Mesendoderm (in vitro differentiated cells): ENCODE data around the gene PLEKHG1. TPM values are rescaled to one million over a fixed set of nuclear protein-coding genes. Genes with fewer than 3 reads are reported as not detected.

Source experiments
- DNase-seq: peaks from one replicate; pipeline ENCODE4 v3.0.0; 2013
- H2AK5ac ChIP-seq: 2 replicates; pipeline ENCODE4 v1.6.1; 2013; ENCODE audit warnings: low read length, inconsistent platforms
- H2BK120ac ChIP-seq: 2 replicates; pipeline ENCODE4 v1.6.1; 2013; ENCODE audit warnings: low read depth, mild to moderate bottlenecking, low read length, moderate library complexity, mixed read lengths
- H2BK15ac ChIP-seq: replicated peaks from 2 replicates; pipeline ENCODE4 v1.6.1; 2013; ENCODE audit warnings: low read depth, mild to moderate bottlenecking, moderate library complexity
- H2BK5ac ChIP-seq: 2 replicates; pipeline ENCODE4 v1.6.1; 2013; ENCODE audit warnings: low read length, inconsistent platforms
- H3K18ac ChIP-seq: 2 replicates; pipeline ENCODE4 v1.6.1; 2013; ENCODE audit warnings: mild to moderate bottlenecking, low read length, mixed read lengths
- H3K23ac ChIP-seq: one replicate; pipeline ENCODE4 v1.6.1; 2013; ENCODE audit warnings: low read length
- H3K27ac ChIP-seq: 2 replicates; pipeline ENCODE4 v1.5.1; 2013; ENCODE audit warnings: low read depth, mild to moderate bottlenecking, inconsistent platforms, low read length, moderate library complexity
- H3K27me3 ChIP-seq: 2 replicates; pipeline ENCODE4 v1.6.1; 2013; ENCODE audit warnings: low read length, control low read depth, mild to moderate bottlenecking, inconsistent platforms; ENCODE audit not compliant: insufficient read depth, poor library complexity
- H3K36me3 ChIP-seq: 2 replicates; pipeline ENCODE4 v1.6.1; 2013; ENCODE audit warnings: low read length, inconsistent platforms; ENCODE audit not compliant: control insufficient read depth, insufficient read depth
- H3K4ac ChIP-seq: one replicate; pipeline ENCODE4 v1.6.1; 2013; ENCODE audit warnings: low read depth, mild to moderate bottlenecking, low read length, moderate library complexity
- H3K4me1 ChIP-seq: 2 replicates; pipeline ENCODE4 v1.6.1; 2013; ENCODE audit warnings: low read depth, low read length, inconsistent platforms; ENCODE audit not compliant: control insufficient read depth
- H3K4me2 ChIP-seq: 2 replicates; pipeline ENCODE4 v1.6.1; 2013; ENCODE audit warnings: low read length
- H3K4me3 ChIP-seq: 2 replicates; pipeline ENCODE4 v1.5.1; 2013; ENCODE audit warnings: mild to moderate bottlenecking, low read length
- H3K56ac ChIP-seq: one replicate; pipeline ENCODE4 v1.6.1; 2013; ENCODE audit warnings: low read length
- H3K79me1 ChIP-seq: 2 replicates; pipeline ENCODE4 v1.6.1; 2013; ENCODE audit warnings: low read length, inconsistent platforms
- H3K79me2 ChIP-seq: 2 replicates; pipeline ENCODE4 v1.6.1; 2013; ENCODE audit warnings: mild to moderate bottlenecking, low read length; ENCODE audit not compliant: control insufficient read depth, insufficient read depth
- H3K9ac ChIP-seq: 2 replicates; pipeline ENCODE4 v1.6.1; 2013; ENCODE audit warnings: low read length, inconsistent platforms
- H4K5ac ChIP-seq: one replicate; pipeline ENCODE4 v1.6.1; 2013; ENCODE audit warnings: low read length
- H4K8ac ChIP-seq: one replicate; pipeline ENCODE4 v1.6.1; 2013; ENCODE audit warnings: low read depth, mild to moderate bottlenecking, control low read depth, low read length, moderate library complexity
- WGBS: extraction: QIAGEN DNeasy Blood & Tissue Kit; methylation state at CpG from one replicate; pipeline ENCODE4 v1.1.7; 2013; ENCODE audit warnings: low lambda C conversion rate, missing lambda C conversion rate; ENCODE audit not compliant: insufficient coverage; ENCODE audit errors: extremely low coverage; 5-methylcytosine and 5-hydroxymethylcytosine counted together
- polyA plus RNA-seq, 2 experiments: library from polyadenylated mRNA; stranded (reverse); fragments of 200-250 nt; gene quantifications; one replicate each; pipeline ENCODE4 v1.2.3, GENCODE V29; 2013

PLEKHG1 gene
- 0.29 TPM for polyA plus RNA-seq (2013, experiment 1 of 2)
- 0.34 TPM for polyA plus RNA-seq (2013, experiment 2 of 2)

- Histone ChIP-seq H3K4me2 (peak within 1 kb of the TSS; percentile 63), H2BK120ac (peak within 1 kb of the TSS; percentile 56), H4K5ac (no peak within 1 kb of the TSS), H2BK15ac (no peak within 1 kb of the TSS), H3K23ac (no peak within 1 kb of the TSS), H2BK5ac (no peak within 1 kb of the TSS), H3K4ac (no peak within 1 kb of the TSS), H4K8ac (peak within 1 kb of the TSS; percentile 88), H3K79me1 (no peaks in the 10 kb centered on the region), H3K36me3 (no peaks in the 10 kb centered on the region), H3K4me1 (no peaks in the 10 kb centered on the region), H3K18ac (peak within 1 kb of the TSS; percentile 76), H3K4me3 (peak within 1 kb of the TSS; percentile 35), H3K27ac (peak within 1 kb of the TSS; percentile 14), H3K27me3 (peaks cover 14% of the 10 kb centered on the region), H3K79me2 (no peaks in the 10 kb centered on the region), H3K9ac (peak within 1 kb of the TSS; percentile 53), H2AK5ac (no peak within 1 kb of the TSS), H3K56ac (peak within 1 kb of the TSS; percentile 72)
- no CpG with 5 or more reads among the region's 54 CpGs for WGBS
- peak; percentile 83 for DNase-seq
Observed at GRCh38 chr6:150599199-150600009, at the start of gene PLEKHG1. Gene PLEKHG1 (plus strand): TSS chr6:150599885. CDS start chr6:150733682, 133,797 bp downstream.

DNA sequence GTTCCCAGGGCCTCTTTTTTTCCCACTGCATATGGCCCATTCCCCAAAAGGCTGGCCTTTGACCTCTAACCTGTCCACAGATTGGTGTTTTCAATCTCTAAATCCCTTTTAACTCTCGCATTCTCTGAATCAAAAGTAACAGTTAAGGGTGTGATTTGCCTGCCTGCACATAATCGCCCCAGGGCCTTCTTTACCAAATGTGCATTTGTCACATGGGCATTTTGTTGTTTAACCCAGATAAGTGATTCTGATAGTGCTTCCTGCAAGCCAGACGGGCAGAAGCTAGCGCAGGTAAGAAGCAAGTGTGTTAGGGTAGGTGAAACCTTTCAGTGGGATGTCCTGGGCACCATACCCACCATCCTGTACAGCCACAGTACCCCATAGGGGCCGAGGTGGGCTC is 49.4 kb upstream of the PLEKHG1 start:
- no peak overlapping the region for H2BK15ac ChIP-seq
- H4K8ac ChIP-seq = no peak overlapping the region
- no peaks in the 10 kb centered on the region for H3K79me1 ChIP-seq
- no peak overlapping the region for H3K4ac ChIP-seq
- no peak overlapping the region for H4K5ac ChIP-seq
- H3K27me3 ChIP-seq = no peaks in the 10 kb centered on the region
- no peaks in the 10 kb centered on the region for H3K79me2 ChIP-seq
- H3K27ac ChIP-seq = no peak overlapping the region
- no peak for DNase-seq
- no peak overlapping the region for H3K23ac ChIP-seq
- H3K56ac ChIP-seq = no peak overlapping the region
- H2AK5ac ChIP-seq = no peak overlapping the region
- H3K4me3 ChIP-seq = no peak overlapping the region
- H3K18ac ChIP-seq = no peak overlapping the region
- no peak overlapping the region for H2BK5ac ChIP-seq
- no peaks in the 10 kb centered on the region for H3K36me3 ChIP-seq
- H3K4me2 ChIP-seq = no peak overlapping the region
- no peak overlapping the region for H2BK120ac ChIP-seq
- no peak overlapping the region for H3K9ac ChIP-seq
- no peaks in the 10 kb centered on the region for H3K4me1 ChIP-seq
- no CpG with 5 or more reads among the region's 5 CpGs for WGBS

- no peak for DNase-seq
- Histone ChIP-seq H2BK15ac (no peak overlapping the region), H3K27ac (no peak overlapping the region), H3K27me3 (no peaks in the 10 kb centered on the region), H2BK5ac (no peak overlapping the region), H3K9ac (no peak overlapping the region), H3K4me3 (no peak overlapping the region), H3K23ac (no peak overlapping the region), H2AK5ac (no peak overlapping the region), H4K8ac (no peak overlapping the region), H3K79me2 (no peaks in the 10 kb centered on the region), H3K4me1 (no peaks in the 10 kb centered on the region), H3K79me1 (no peaks in the 10 kb centered on the region), H3K56ac (no peak overlapping the region), H3K4me2 (no peak overlapping the region), H3K18ac (no peak overlapping the region), H4K5ac (no peak overlapping the region), H2BK120ac (no peak overlapping the region), H3K4ac (no peak overlapping the region), H3K36me3 (no peaks in the 10 kb centered on the region)
- no CpG with 5 or more reads among the region's 5 CpGs for WGBS
Observed at GRCh38 chr6:150557043-150557599, 42.6 kb upstream of the PLEKHG1 start.

- no peak overlapping the region for H4K5ac ChIP-seq
- H3K9ac ChIP-seq = no peak overlapping the region
- H3K4me2 ChIP-seq = no peak overlapping the region
- H4K8ac ChIP-seq = no peak overlapping the region
- no peak overlapping the region for H3K4me3 ChIP-seq
- DNase-seq = no peak
- no peak overlapping the region for H2AK5ac ChIP-seq
- no peak overlapping the region for H3K4ac ChIP-seq
- H3K23ac ChIP-seq = no peak overlapping the region
- no peaks in the 10 kb centered on the region for H3K79me2 ChIP-seq
- no CpG with 5 or more reads among the region's 6 CpGs for WGBS
- H3K36me3 ChIP-seq = no peaks in the 10 kb centered on the region
- no peak overlapping the region for H3K18ac ChIP-seq
- no peak overlapping the region for H2BK15ac ChIP-seq
- H2BK120ac ChIP-seq = no peak overlapping the region
- no peaks in the 10 kb centered on the region for H3K4me1 ChIP-seq
- H3K27me3 ChIP-seq = no peaks in the 10 kb centered on the region
- no peak overlapping the region for H3K56ac ChIP-seq
- H2BK5ac ChIP-seq = no peak overlapping the region
- H3K79me1 ChIP-seq = no peaks in the 10 kb centered on the region
- no peak overlapping the region for H3K27ac ChIP-seq
Observed at GRCh38 chr6:150560004-150560883, 39.4 kb upstream of the PLEKHG1 start.

GRCh38 chr6:150560884-150561219 is 38.8 kb upstream of the PLEKHG1 start:
- no peak overlapping the region for H3K23ac ChIP-seq
- H4K5ac ChIP-seq = no peak overlapping the region
- H3K18ac ChIP-seq = no peak overlapping the region
- DNase-seq = no peak
- H3K9ac ChIP-seq = no peak overlapping the region
- no peak overlapping the region for H2BK120ac ChIP-seq
- H3K27ac ChIP-seq = no peak overlapping the region
- H3K4ac ChIP-seq = no peak overlapping the region
- no peak overlapping the region for H2AK5ac ChIP-seq
- no peak overlapping the region for H2BK5ac ChIP-seq
- H2BK15ac ChIP-seq = no peak overlapping the region
- H3K56ac ChIP-seq = no peak overlapping the region
- WGBS = no CpG with 5 or more reads among the region's 6 CpGs
- no peaks in the 10 kb centered on the region for H3K27me3 ChIP-seq
- no peak overlapping the region for H4K8ac ChIP-seq
- no peaks in the 10 kb centered on the region for H3K36me3 ChIP-seq
- no peaks in the 10 kb centered on the region for H3K79me2 ChIP-seq
- H3K4me1 ChIP-seq = no peaks in the 10 kb centered on the region
- H3K79me1 ChIP-seq = no peaks in the 10 kb centered on the region
- no peak overlapping the region for H3K4me2 ChIP-seq
- no peak overlapping the region for H3K4me3 ChIP-seq
